Adrenal gland (tissue), 5 donors: ENCODE data around the gene CCNDBP1.
"Not testable (repeated sequence)": the region's sequence is repeated elsewhere in the genome, so short reads cannot be mapped to it uniquely, and the experiment has no call there.

Source experiments
- POLR2A ChIP-seq, 2 donors: fragments of 450-650 bp; IDR thresholded peaks; one replicate each; pipeline ENCODE4 v1.6.1; 2017; ENCODE audit warnings: antibody characterized with exemption in 2 of 2, mild to moderate bottlenecking in 2 of 2, moderate library complexity in 1 of 2
- TF ChIP-seq, protein P1 (sequence below), 6 experiments: fragments of 450-650 bp in 4 of 6; fragments of 200-600 bp in 2 of 6; sonication (generic) in 1 of 6; IDR thresholded peaks; 1 replicate in 5 of 6; 2 replicates in 1 of 6; pipeline versions ENCODE4 v1.5.1 to v1.8.0; 2016 to 2021; ENCODE audit warnings: antibody characterized with exemption in 6 of 6, mild to moderate bottlenecking in 2 of 6, moderate library complexity in 1 of 6
- donor health status: DM: no; HTN: no; CAD: no.

DNA sequence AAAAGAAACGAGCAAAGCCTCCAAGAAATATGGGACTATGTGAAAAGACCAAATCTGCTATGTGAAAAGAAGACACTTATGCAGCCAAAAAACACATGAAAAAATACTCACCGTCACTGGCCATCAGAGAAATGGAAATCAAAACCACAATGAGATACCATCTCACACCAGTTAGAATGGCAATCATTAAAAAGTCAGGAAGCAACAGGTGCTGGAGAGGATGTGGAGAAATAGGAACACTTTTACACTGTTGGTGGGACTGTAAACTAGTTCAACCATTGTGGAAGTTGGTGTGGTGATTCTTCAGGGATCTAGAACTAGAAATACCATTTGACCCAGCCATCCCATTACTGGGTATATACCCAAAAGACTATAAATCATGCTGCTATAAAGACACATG, 8.1 kb upstream of the CCNDBP1 start:
- TF ChIP-seq, protein P1, sequence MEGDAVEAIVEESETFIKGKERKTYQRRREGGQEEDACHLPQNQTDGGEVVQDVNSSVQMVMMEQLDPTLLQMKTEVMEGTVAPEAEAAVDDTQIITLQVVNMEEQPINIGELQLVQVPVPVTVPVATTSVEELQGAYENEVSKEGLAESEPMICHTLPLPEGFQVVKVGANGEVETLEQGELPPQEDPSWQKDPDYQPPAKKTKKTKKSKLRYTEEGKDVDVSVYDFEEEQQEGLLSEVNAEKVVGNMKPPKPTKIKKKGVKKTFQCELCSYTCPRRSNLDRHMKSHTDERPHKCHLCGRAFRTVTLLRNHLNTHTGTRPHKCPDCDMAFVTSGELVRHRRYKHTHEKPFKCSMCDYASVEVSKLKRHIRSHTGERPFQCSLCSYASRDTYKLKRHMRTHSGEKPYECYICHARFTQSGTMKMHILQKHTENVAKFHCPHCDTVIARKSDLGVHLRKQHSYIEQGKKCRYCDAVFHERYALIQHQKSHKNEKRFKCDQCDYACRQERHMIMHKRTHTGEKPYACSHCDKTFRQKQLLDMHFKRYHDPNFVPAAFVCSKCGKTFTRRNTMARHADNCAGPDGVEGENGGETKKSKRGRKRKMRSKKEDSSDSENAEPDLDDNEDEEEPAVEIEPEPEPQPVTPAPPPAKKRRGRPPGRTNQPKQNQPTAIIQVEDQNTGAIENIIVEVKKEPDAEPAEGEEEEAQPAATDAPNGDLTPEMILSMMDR (IDR thresholded peaks at IDR 0.05) = not testable (repeated sequence)
- not testable (repeated sequence) for TF ChIP-seq POLR2A (IDR thresholded peaks at IDR 0.05)
